ENCODE results near the gene CERT1.
"Not testable (repeated sequence)": the region's sequence is repeated elsewhere in the genome, so short reads cannot be mapped to it uniquely, and the experiment has no call there.

CERT1 gene

GRCh38 chr5:75489847-75490246 is 21.6 kb downstream of the CERT1 start:
- not testable (repeated sequence) for H3K4me1 ChIP-seq (ENCODE audit: control insufficient read depth, insufficient read depth, low read length, poor library complexity, severe bottlenecking); H3K4me3 ChIP-seq (ENCODE audit: insufficient read depth, low read depth, low read length, poor library complexity, severe bottlenecking); H3K9me3 ChIP-seq (ENCODE audit: control insufficient read depth, low read length); H3K27ac ChIP-seq (ENCODE audit: insufficient read depth, low read length, poor library complexity, severe bottlenecking); H3K36me3 ChIP-seq (ENCODE audit: control insufficient read depth, insufficient read depth, low read length); DNase-seq; H3K27me3 ChIP-seq (replicated peaks; ENCODE audit: control insufficient read depth, insufficient read depth, low read length, poor library complexity, severe bottlenecking)

- no peaks in the 10 kb centered on the region for H3K27me3 ChIP-seq (replicated peaks; ENCODE audit: control insufficient read depth, insufficient read depth, low read length, poor library complexity, severe bottlenecking)
- no peak for DNase-seq
- no peak overlapping the region for H3K4me3 ChIP-seq (ENCODE audit: insufficient read depth, low read depth, low read length, poor library complexity, severe bottlenecking)
- no peaks in the 10 kb centered on the region for H3K4me1 ChIP-seq (ENCODE audit: control insufficient read depth, insufficient read depth, low read length, poor library complexity, severe bottlenecking)
- no peaks in the 10 kb centered on the region for H3K9me3 ChIP-seq (ENCODE audit: control insufficient read depth, low read length)
- no peak overlapping the region for H3K27ac ChIP-seq (ENCODE audit: insufficient read depth, low read length, poor library complexity, severe bottlenecking)
- no peaks in the 10 kb centered on the region for H3K36me3 ChIP-seq (ENCODE audit: control insufficient read depth, insufficient read depth, low read length)
These were observed 26.8 kb downstream of the CERT1 start for GRCh38 chr5:75484605-75485004.

GRCh38 chr5:75482482-75482881 is 28.9 kb downstream of the CERT1 start:
- H3K27me3 ChIP-seq (replicated peaks; ENCODE audit: control insufficient read depth, insufficient read depth, low read length, poor library complexity, severe bottlenecking): no peaks in the 10 kb centered on the region
- no peak overlapping the region for H3K4me3 ChIP-seq (ENCODE audit: insufficient read depth, low read depth, low read length, poor library complexity, severe bottlenecking)
- no peaks in the 10 kb centered on the region for H3K36me3 ChIP-seq (ENCODE audit: control insufficient read depth, insufficient read depth, low read length)
- no peaks in the 10 kb centered on the region for H3K9me3 ChIP-seq (ENCODE audit: control insufficient read depth, low read length)
- no peak overlapping the region for H3K27ac ChIP-seq (ENCODE audit: insufficient read depth, low read length, poor library complexity, severe bottlenecking)
- DNase-seq: no peak
- no peaks in the 10 kb centered on the region for H3K4me1 ChIP-seq (ENCODE audit: control insufficient read depth, insufficient read depth, low read length, poor library complexity, severe bottlenecking)

GRCh38 chr5:75481024-75481423 is 30.4 kb downstream of the CERT1 start:
- Histone ChIP-seq H3K27me3 (replicated peaks; ENCODE audit: control insufficient read depth, insufficient read depth, low read length, poor library complexity, severe bottlenecking) (no peaks in the 10 kb centered on the region), H3K9me3 (ENCODE audit: control insufficient read depth, low read length) (no peaks in the 10 kb centered on the region), H3K4me1 (ENCODE audit: control insufficient read depth, insufficient read depth, low read length, poor library complexity, severe bottlenecking) (no peaks in the 10 kb centered on the region), H3K27ac (ENCODE audit: insufficient read depth, low read length, poor library complexity, severe bottlenecking) (no peak overlapping the region), H3K4me3 (ENCODE audit: insufficient read depth, low read depth, low read length, poor library complexity, severe bottlenecking) (no peak overlapping the region), H3K36me3 (ENCODE audit: control insufficient read depth, insufficient read depth, low read length) (no peaks in the 10 kb centered on the region)
- no peak for DNase-seq

GRCh38 chr5:75475364-75475763 is 36.1 kb downstream of the CERT1 start:
- no peak overlapping the region for H3K4me3 ChIP-seq (ENCODE audit: insufficient read depth, low read depth, low read length, poor library complexity, severe bottlenecking)

GRCh38 chr5:75473463-75473862 is 38.0 kb downstream of the CERT1 start:
- H3K36me3 ChIP-seq (ENCODE audit: control insufficient read depth, insufficient read depth, low read length): no peaks in the 10 kb centered on the region
- no peak overlapping the region for H3K27ac ChIP-seq (ENCODE audit: insufficient read depth, low read length, poor library complexity, severe bottlenecking)
- H3K9me3 ChIP-seq (ENCODE audit: control insufficient read depth, low read length): peaks cover under 1% of the 10 kb centered on the region
- H3K4me3 ChIP-seq (ENCODE audit: insufficient read depth, low read depth, low read length, poor library complexity, severe bottlenecking): no peak overlapping the region
- H3K27me3 ChIP-seq (replicated peaks; ENCODE audit: control insufficient read depth, insufficient read depth, low read length, poor library complexity, severe bottlenecking): no peaks in the 10 kb centered on the region
- no peak for DNase-seq
- no peaks in the 10 kb centered on the region for H3K4me1 ChIP-seq (ENCODE audit: control insufficient read depth, insufficient read depth, low read length, poor library complexity, severe bottlenecking)

More at GRCh38 chr5:75475364-75475763, 36.1 kb downstream of the CERT1 start:
- Histone ChIP-seq H3K4me1 (ENCODE audit: control insufficient read depth, insufficient read depth, low read length, poor library complexity, severe bottlenecking) (no peaks in the 10 kb centered on the region), H3K36me3 (ENCODE audit: control insufficient read depth, insufficient read depth, low read length) (no peaks in the 10 kb centered on the region), H3K27ac (ENCODE audit: insufficient read depth, low read length, poor library complexity, severe bottlenecking) (no peak overlapping the region), H3K9me3 (ENCODE audit: control insufficient read depth, low read length) (no peaks in the 10 kb centered on the region), H3K27me3 (replicated peaks; ENCODE audit: control insufficient read depth, insufficient read depth, low read length, poor library complexity, severe bottlenecking) (no peaks in the 10 kb centered on the region)
- DNase-seq: no peak

- Histone ChIP-seq H3K4me1 (ENCODE audit: control insufficient read depth, insufficient read depth, low read length, poor library complexity, severe bottlenecking) (no peaks in the 10 kb centered on the region), H3K9me3 (ENCODE audit: control insufficient read depth, low read length) (peaks cover 3% of the 10 kb centered on the region), H3K27me3 (replicated peaks; ENCODE audit: control insufficient read depth, insufficient read depth, low read length, poor library complexity, severe bottlenecking) (no peaks in the 10 kb centered on the region), H3K27ac (ENCODE audit: insufficient read depth, low read length, poor library complexity, severe bottlenecking) (no peak overlapping the region), H3K4me3 (ENCODE audit: insufficient read depth, low read depth, low read length, poor library complexity, severe bottlenecking) (no peak overlapping the region), H3K36me3 (ENCODE audit: control insufficient read depth, insufficient read depth, low read length) (no peaks in the 10 kb centered on the region)
- DNase-seq: no peak
These were observed 38.5 kb downstream of the CERT1 start for GRCh38 chr5:75472973-75473372.

- Histone ChIP-seq H3K27ac (ENCODE audit: insufficient read depth, low read length, poor library complexity, severe bottlenecking) (no peak overlapping the region), H3K27me3 (replicated peaks; ENCODE audit: control insufficient read depth, insufficient read depth, low read length, poor library complexity, severe bottlenecking) (no peaks in the 10 kb centered on the region), H3K4me3 (ENCODE audit: insufficient read depth, low read depth, low read length, poor library complexity, severe bottlenecking) (no peak overlapping the region), H3K9me3 (ENCODE audit: control insufficient read depth, low read length) (peaks cover 3% of the 10 kb centered on the region), H3K4me1 (ENCODE audit: control insufficient read depth, insufficient read depth, low read length, poor library complexity, severe bottlenecking) (no peaks in the 10 kb centered on the region), H3K36me3 (ENCODE audit: control insufficient read depth, insufficient read depth, low read length) (no peaks in the 10 kb centered on the region)
- no peak for DNase-seq
These were observed 40.2 kb downstream of the CERT1 start for GRCh38 chr5:75471193-75471592.

GRCh38 chr5:75469017-75469416 is 42.4 kb downstream of the CERT1 start:
- no peaks in the 10 kb centered on the region for H3K27me3 ChIP-seq (replicated peaks; ENCODE audit: control insufficient read depth, insufficient read depth, low read length, poor library complexity, severe bottlenecking)
- H3K4me1 ChIP-seq (ENCODE audit: control insufficient read depth, insufficient read depth, low read length, poor library complexity, severe bottlenecking): no peaks in the 10 kb centered on the region
- no peak for DNase-seq
- H3K36me3 ChIP-seq (ENCODE audit: control insufficient read depth, insufficient read depth, low read length): no peaks in the 10 kb centered on the region
- H3K9me3 ChIP-seq (ENCODE audit: control insufficient read depth, low read length): peaks cover 3% of the 10 kb centered on the region
- H3K27ac ChIP-seq (ENCODE audit: insufficient read depth, low read length, poor library complexity, severe bottlenecking): no peak overlapping the region
- no peak overlapping the region for H3K4me3 ChIP-seq (ENCODE audit: insufficient read depth, low read depth, low read length, poor library complexity, severe bottlenecking)

GRCh38 chr5:75468593-75468992 is 42.8 kb downstream of the CERT1 start:
- Histone ChIP-seq H3K9me3 (ENCODE audit: control insufficient read depth, low read length) (peaks cover 3% of the 10 kb centered on the region), H3K4me3 (ENCODE audit: insufficient read depth, low read depth, low read length, poor library complexity, severe bottlenecking) (no peak overlapping the region), H3K36me3 (ENCODE audit: control insufficient read depth, insufficient read depth, low read length) (no peaks in the 10 kb centered on the region), H3K27ac (ENCODE audit: insufficient read depth, low read length, poor library complexity, severe bottlenecking) (no peak overlapping the region), H3K4me1 (ENCODE audit: control insufficient read depth, insufficient read depth, low read length, poor library complexity, severe bottlenecking) (no peaks in the 10 kb centered on the region), H3K27me3 (replicated peaks; ENCODE audit: control insufficient read depth, insufficient read depth, low read length, poor library complexity, severe bottlenecking) (no peaks in the 10 kb centered on the region)
- no peak for DNase-seq

All from effector memory CD4-positive, alpha-beta T cell (primary cell).